GM19099 (cell line): ENCODE measurements around the gene ZBTB25.

Experiments
- POLR2A ChIP-seq: IDR thresholded peaks from 3 replicates; pipeline ENCODE4 v1.6.1; 2011; ENCODE audit warnings: low read depth; ENCODE audit not compliant: insufficient read length; ENCODE audit errors: extremely low read depth

Gene ZBTB25

GRCh38 chr14:64467101-64467500 lies 36.5 kb downstream of the ZBTB25 start:
- TF ChIP-seq POLR2A, result no peak

GRCh38 chr14:64465831-64466554 lies 37.6 kb downstream of the ZBTB25 start:
- TF ChIP-seq POLR2A, result no peak

GRCh38 chr14:64465191-64465822 lies 38.3 kb downstream of the ZBTB25 start, which contains the start of gene AKAP5:
AKAP5 (plus strand) TSS chr14:64465499; CDS start chr14:64468395, 2,896 bp downstream.
- TF ChIP-seq POLR2A, result peak; percentile 67

GRCh38 chr14:64464651-64465050 lies 39.0 kb downstream of the ZBTB25 start:
- no peak for TF ChIP-seq POLR2A

GRCh38 chr14:64463873-64464272 lies 39.8 kb downstream of the ZBTB25 start:
- TF ChIP-seq POLR2A, result no peak

- no peak for TF ChIP-seq POLR2A
Measured at GRCh38 chr14:64463195-64463594, 40.4 kb downstream of the ZBTB25 start.

GRCh38 chr14:64461221-64461620 lies 42.4 kb downstream of the ZBTB25 start:
- no peak for TF ChIP-seq POLR2A

GRCh38 chr14:64459405-64460136 lies 44.1 kb downstream of the ZBTB25 start:
- no peak for TF ChIP-seq POLR2A

- no peak for TF ChIP-seq POLR2A
Measured at GRCh38 chr14:64454671-64455070, 49.0 kb downstream of the ZBTB25 start.

GRCh38 chr14:64450255-64450654 lies 53.4 kb downstream of the ZBTB25 start:
- no peak for TF ChIP-seq POLR2A

- TF ChIP-seq POLR2A, result no peak
Measured at GRCh38 chr14:64447876-64448670, 55.6 kb downstream of the ZBTB25 start.

GRCh38 chr14:64444984-64445845 lies 58.4 kb downstream of the ZBTB25 start:
- TF ChIP-seq POLR2A, result peak; percentile 44

- no peak for TF ChIP-seq POLR2A
Measured at GRCh38 chr14:64444140-64444539, 59.5 kb downstream of the ZBTB25 start.
